Measurements from ENCODE around the gene UNC13C. TPM values are rescaled to one million over a fixed set of nuclear protein-coding genes. Genes with fewer than 3 reads are reported as not detected.

UNC13C gene
- polyA plus RNA-seq, 1 of the 3 experiments (the other 2 are of a cell fraction), result not detected

- TF ChIP-seq PBX3 (IDR thresholded peaks at IDR 0.05), result no peak
- TF ChIP-seq MXI1 (IDR thresholded peaks at IDR 0.05; ENCODE audit: low read depth, low read length), result no peak
- TF ChIP-seq SIN3A (IDR thresholded peaks at IDR 0.05; ENCODE audit: borderline replicate concordance, low read depth, low read length), result no peak
- TF ChIP-seq MEF2A (IDR thresholded peaks at IDR 0.05; ENCODE audit: borderline replicate concordance, low read depth), result no peak
- TF ChIP-seq FOXJ3 (CRISPR knock-in tag; IDR thresholded peaks at IDR 0.05), result no peak
Observed at GRCh38 chr15:54599386-54599785, 621.1 kb downstream of the UNC13C start (continued).

- TF ChIP-seq EP300 (IDR thresholded peaks at IDR 0.05; ENCODE audit: borderline replicate concordance in 1 of 2, low read depth in 1 of 2, low read length in 1 of 2), result no peak
- no peaks in the 10 kb centered on the region for H3K36me3 ChIP-seq (replicated peaks in 1 of 2; ENCODE audit: control insufficient read depth in 1 of 2, insufficient read depth in 2 of 2, low read length in 1 of 2)
- no peaks in the 10 kb centered on the region for H3K27me3 ChIP-seq (ENCODE audit: insufficient read depth)
- 8% methylated on average over 2 of the region's 2 CpGs for WGBS (ENCODE audit: low lambda C conversion rate)
- no peaks in the 10 kb centered on the region for H3K9me3 ChIP-seq
- no peaks in the 10 kb centered on the region for H3K9me2 ChIP-seq
- H3K4me2 ChIP-seq, result no peak overlapping the region
- DNase-seq, result no peak
- H3K27ac ChIP-seq (ENCODE audit: low read depth in 2 of 2, low read length in 1 of 2), result no peak overlapping the region
- POLR2A ChIA-PET, result no interaction called here
- no peaks in the 10 kb centered on the region for H4K20me1 ChIP-seq (ENCODE audit: insufficient read depth)
- H3F3A ChIP-seq (replicated peaks; ENCODE audit: insufficient read depth), result no peaks in the 10 kb centered on the region
- H3K4me3 ChIP-seq (ENCODE audit: low read depth in 2 of 2, low read length in 1 of 2), result no peak overlapping the region
- CTCF ChIA-PET, result interaction anchor here (1.2 kb wide), 1 partner anchor 11 kb away, joined by 4 read pairs; no protein-coding TSS in a partner anchor
- H2AFZ ChIP-seq (ENCODE audit: low read depth), result no peak overlapping the region
- H3K9ac ChIP-seq, result no peak overlapping the region
- no peaks in the 10 kb centered on the region for H3K4me1 ChIP-seq (ENCODE audit: control insufficient read depth in 1 of 2, insufficient read depth in 2 of 2, low read depth in 1 of 2, low read length in 1 of 2)
- H3K79me2 ChIP-seq (ENCODE audit: insufficient read depth), result no peaks in the 10 kb centered on the region
Observed at GRCh38 chr15:54605043-54605442, 626.8 kb downstream of the UNC13C start.

GRCh38 chr15:54605556-54605955 is 627.3 kb downstream of the UNC13C start:
- Histone ChIP-seq H3K9me3 (no peaks in the 10 kb centered on the region), H2AFZ (ENCODE audit: low read depth) (no peak overlapping the region), H4K20me1 (ENCODE audit: insufficient read depth) (no peaks in the 10 kb centered on the region), H3K4me1 (ENCODE audit: control insufficient read depth in 1 of 2, insufficient read depth in 2 of 2, low read depth in 1 of 2, low read length in 1 of 2) (no peaks in the 10 kb centered on the region), H3K79me2 (ENCODE audit: insufficient read depth) (no peaks in the 10 kb centered on the region), H3K27me3 (ENCODE audit: insufficient read depth) (no peaks in the 10 kb centered on the region), H3K9me2 (no peaks in the 10 kb centered on the region), H3F3A (replicated peaks; ENCODE audit: insufficient read depth) (no peaks in the 10 kb centered on the region), H3K36me3 (replicated peaks in 1 of 2; ENCODE audit: control insufficient read depth in 1 of 2, insufficient read depth in 2 of 2, low read length in 1 of 2) (no peaks in the 10 kb centered on the region), H3K4me2 (no peak overlapping the region), H3K4me3 (ENCODE audit: low read depth in 2 of 2, low read length in 1 of 2) (no peak overlapping the region), H3K9ac (no peak overlapping the region), H3K27ac (ENCODE audit: low read depth in 2 of 2, low read length in 1 of 2) (no peak overlapping the region)
- 0% methylated on average over 4 of the region's 4 CpGs for WGBS (ENCODE audit: low lambda C conversion rate)
- no peak for DNase-seq
- POLR2A ChIA-PET, result no interaction called here
- CTCF ChIA-PET, result no interaction called here
- TF ChIP-seq GABPA (IDR thresholded peaks at IDR 0.05; ENCODE audit: low read depth), result no peak
- TF ChIP-seq MXI1 (IDR thresholded peaks at IDR 0.05; ENCODE audit: low read depth, low read length), result no peak
- no peak for TF ChIP-seq RAD21 (IDR thresholded peaks at IDR 0.05; ENCODE audit: low read length)
- no peak for TF ChIP-seq NRF1 (IDR thresholded peaks at IDR 0.05; ENCODE audit: low read depth, low read length)
- no peak for TF ChIP-seq ELF1 (IDR thresholded peaks at IDR 0.05)
- no peak for TF ChIP-seq MEF2A (IDR thresholded peaks at IDR 0.05; ENCODE audit: borderline replicate concordance, low read depth)
- no peak for TF ChIP-seq YY1 (IDR thresholded peaks at IDR 0.05; ENCODE audit: low read depth)
- no peak for TF ChIP-seq FOXM1 (IDR thresholded peaks at IDR 0.05; ENCODE audit: low read depth)
- no peak for TF ChIP-seq ZBTB33 (IDR thresholded peaks at IDR 0.05; ENCODE audit: borderline replicate concordance, low read depth)
- TF ChIP-seq RFX5 (IDR thresholded peaks at IDR 0.05; ENCODE audit: low read length), result no peak
